PC-3 (cell line): Measurements from ENCODE around the gene AKAP7. TPM values are rescaled to one million over a fixed set of nuclear protein-coding genes. Genes with fewer than 3 reads are reported as not detected.

Experiments used
- ATAC-seq: fragments of 200-7000 bp; cut with Tn5 transposase; 2 replicates; pipeline ENCODE4 v1.9.1; 2020; ENCODE audit warnings: mild to moderate bottlenecking, moderate library complexity
- BruUV-seq: library from RNA; stranded (reverse); fragments of 400-500 nt; replicated peaks from 2 replicates; lab custom pipeline; 2021; lab: Mats Ljungman, UMichigan
- CTCF ChIA-PET: fragments of 300-600 bp; sonication (Branson Sonifier 250); formaldehyde crosslinking; loops from one replicate; lab custom pipeline; 2022; ENCODE audit warnings: antibody characterized with exemption; lab: Charles Lee
- POLR2A ChIA-PET: fragments of 300-600 bp; sonication (Branson Sonifier 250); formaldehyde crosslinking; loops from one replicate; lab custom pipeline; 2022; ENCODE audit warnings: antibody characterized with exemption; ENCODE audit not compliant: unreplicated experiment; lab: Charles Lee
- DNase-seq: peaks from one replicate; pipeline ENCODE4 v3.0.0-alpha.2; 2015
- H2AFZ ChIP-seq: fragments of 300-600 bp; sonication (generic); 2 replicates; pipeline ENCODE4 v1.6.0; 2016; ENCODE audit warnings: antibody characterized with exemption, low read length
- H3F3A ChIP-seq: fragments of 300-600 bp; sonication (generic); one replicate; pipeline ENCODE4 v1.6.0; 2017; ENCODE audit warnings: antibody characterized with exemption, low read length, control low read depth, mild to moderate bottlenecking; ENCODE audit not compliant: unreplicated experiment
- H3K27ac ChIP-seq: fragments of 300-600 bp; sonication (generic); 2 replicates; pipeline ENCODE4 v1.5.1; 2016; ENCODE audit warnings: mild to moderate bottlenecking, low read length
- H3K27me3 ChIP-seq: fragments of 300-600 bp; sonication (generic); 2 replicates; pipeline ENCODE4 v1.6.1; 2016; ENCODE audit warnings: low read length, mixed read lengths
- H3K36me3 ChIP-seq: fragments of 300-600 bp; sonication (generic); 2 replicates; pipeline ENCODE4 v1.6.1; 2016; ENCODE audit warnings: low read depth, mixed run types, low read length, mixed read lengths
- H3K4me1 ChIP-seq: fragments of 300-600 bp; sonication (generic); 2 replicates; pipeline ENCODE4 v1.5.1; 2016; ENCODE audit warnings: low read length; ENCODE audit not compliant: insufficient read depth
- H3K4me2 ChIP-seq: fragments of 300-600 bp; sonication (generic); 2 replicates; pipeline ENCODE4 v1.6.0; 2016; ENCODE audit warnings: low read length
- H3K4me3 ChIP-seq: fragments of 300-600 bp; sonication (generic); 2 replicates; pipeline ENCODE4 v1.5.1; 2016; ENCODE audit warnings: mild to moderate bottlenecking, low read length, mixed read lengths
- H3K79me2 ChIP-seq: fragments of 300-600 bp; sonication (generic); 2 replicates; pipeline ENCODE4 v1.6.1; 2017; ENCODE audit warnings: low read length, mixed read lengths
- H3K9ac ChIP-seq: fragments of 300-600 bp; sonication (generic); 2 replicates; pipeline ENCODE4 v1.6.0; 2016; ENCODE audit warnings: mild to moderate bottlenecking, low read length
- H3K9me2 ChIP-seq: fragments of 300-600 bp; sonication (generic); replicated peaks from 2 replicates; pipeline ENCODE4 v1.6.1; 2016; ENCODE audit warnings: mixed run types, low read length, mixed read lengths
- H3K9me3 ChIP-seq: fragments of 300-600 bp; sonication (generic); 2 replicates; pipeline ENCODE4 v1.6.1; 2016; ENCODE audit warnings: low read length, mixed read lengths
- H4K20me1 ChIP-seq: fragments of 300-600 bp; sonication (generic); 2 replicates; pipeline ENCODE4 v1.6.1; 2016; ENCODE audit warnings: low read length, mixed read lengths
- EZH2 ChIP-seq: fragments of 300-600 bp; sonication (generic); IDR thresholded peaks from one replicate; pipeline ENCODE4 v1.6.1; 2017; ENCODE audit warnings: antibody characterized with exemption, mild to moderate bottlenecking, low read length; ENCODE audit not compliant: unreplicated experiment
- EZH2phosphoT487 ChIP-seq: fragments of 300-600 bp; sonication (generic); IDR thresholded peaks from 2 replicates; pipeline ENCODE4 v1.6.1; 2018; ENCODE audit warnings: mild to moderate bottlenecking, antibody characterized with exemption, low read length, borderline replicate concordance
- intact Hi-C: fragments of 100-400 bp; cut with micrococcal nuclease; formaldehyde crosslinking; loops from 2 replicates; pipeline ENCODE4 v1.9.0; 2023
- total RNA-seq: library from RNA; depleted of rRNA; stranded (reverse); fragments of >200 nt; gene quantifications from 2 replicates; pipeline ENCODE4 v1.2.3, GENCODE V29; 2014
- TF ChIP-seq, protein P1 (sequence below): fragments of 300-600 bp; sonication (generic); conservative IDR thresholded peaks from 2 replicates; pipeline ENCODE4 v1.5.1; 2017; ENCODE audit warnings: antibody characterized with exemption, low read depth, mild to moderate bottlenecking, low read length

The AKAP7 gene
- total RNA-seq, 1 experiment from 2014 or later: 3.6 TPM

DNA sequence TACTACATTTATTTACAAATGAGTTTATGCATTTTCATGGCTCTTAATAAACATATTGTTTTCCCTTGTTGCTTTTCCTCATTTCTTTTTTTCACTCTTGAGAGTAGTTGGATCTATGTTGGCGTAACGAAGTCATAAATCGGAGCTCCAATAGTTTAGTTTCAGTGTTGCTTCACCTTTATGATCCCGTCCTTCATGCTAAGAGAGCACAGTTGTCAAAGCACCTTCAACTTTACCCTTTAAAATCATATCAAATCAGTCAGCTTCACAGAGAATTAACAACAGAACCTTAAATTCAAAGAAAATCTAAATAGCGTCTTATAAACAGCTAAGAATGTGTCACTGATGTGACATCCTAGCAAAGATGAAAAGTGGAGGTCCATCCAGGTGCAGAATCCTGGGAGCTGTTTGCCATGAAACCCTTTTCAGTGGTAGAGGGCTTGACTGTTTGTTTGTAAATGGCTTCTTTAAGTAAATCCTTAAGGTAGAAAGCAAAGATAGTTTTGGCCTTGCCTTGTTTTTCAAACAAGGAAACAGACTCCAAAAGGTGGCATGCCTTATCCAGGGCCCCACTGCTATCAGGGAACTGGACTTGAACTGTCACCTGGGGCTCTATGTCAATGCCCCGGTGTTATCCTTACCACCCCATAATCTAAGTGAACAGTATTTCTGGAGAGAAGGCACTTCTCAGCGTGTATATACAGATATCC lies 148.4 kb downstream of the AKAP7 start:
- H4K20me1 ChIP-seq: no peaks in the 10 kb centered on the region
- no peak for DNase-seq
- no peak overlapping the region for H3K4me2 ChIP-seq
- H2AFZ ChIP-seq: no peak overlapping the region
- H3K27ac ChIP-seq: no peak overlapping the region
- CTCF ChIA-PET: no interaction called here
- no peaks in the 10 kb centered on the region for H3K79me2 ChIP-seq
- no peak overlapping the region for H3K9ac ChIP-seq
- no peaks in the 10 kb centered on the region for H3K9me3 ChIP-seq
- no peaks in the 10 kb centered on the region for H3K9me2 ChIP-seq
- POLR2A ChIA-PET: no interaction called here
- H3F3A ChIP-seq: no peaks in the 10 kb centered on the region
- H3K4me1 ChIP-seq: no peaks in the 10 kb centered on the region
- intact Hi-C loops: no loop called here
- no peak overlapping the region for H3K4me3 ChIP-seq
- no peak for TF ChIP-seq EZH2
- no TSS peak for BruUV-seq
- H3K36me3 ChIP-seq: no peaks in the 10 kb centered on the region
- no peak for ATAC-seq
- H3K27me3 ChIP-seq: no peaks in the 10 kb centered on the region

DNA sequence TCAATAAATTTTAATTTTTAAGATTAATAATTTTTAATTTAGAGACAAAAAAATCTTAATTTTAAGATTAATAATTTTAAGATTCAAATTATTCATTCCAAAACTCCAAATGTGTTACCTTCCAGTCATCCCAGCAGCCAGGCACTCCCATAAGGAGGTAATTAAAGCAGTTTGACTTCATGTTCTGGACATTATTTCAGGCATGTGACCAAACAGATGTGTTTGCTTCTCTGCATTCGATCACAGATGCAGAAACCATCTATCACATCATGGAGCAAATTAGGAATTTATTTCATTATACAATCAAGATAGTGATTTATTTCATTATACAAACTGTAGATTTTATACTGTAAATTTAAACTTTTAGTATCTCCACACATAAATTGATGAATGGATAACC lies 150.3 kb downstream of the AKAP7 start:
- BruUV-seq: no TSS peak
- no peak for TF ChIP-seq EZH2phosphoT487
- TF ChIP-seq, protein P1, sequence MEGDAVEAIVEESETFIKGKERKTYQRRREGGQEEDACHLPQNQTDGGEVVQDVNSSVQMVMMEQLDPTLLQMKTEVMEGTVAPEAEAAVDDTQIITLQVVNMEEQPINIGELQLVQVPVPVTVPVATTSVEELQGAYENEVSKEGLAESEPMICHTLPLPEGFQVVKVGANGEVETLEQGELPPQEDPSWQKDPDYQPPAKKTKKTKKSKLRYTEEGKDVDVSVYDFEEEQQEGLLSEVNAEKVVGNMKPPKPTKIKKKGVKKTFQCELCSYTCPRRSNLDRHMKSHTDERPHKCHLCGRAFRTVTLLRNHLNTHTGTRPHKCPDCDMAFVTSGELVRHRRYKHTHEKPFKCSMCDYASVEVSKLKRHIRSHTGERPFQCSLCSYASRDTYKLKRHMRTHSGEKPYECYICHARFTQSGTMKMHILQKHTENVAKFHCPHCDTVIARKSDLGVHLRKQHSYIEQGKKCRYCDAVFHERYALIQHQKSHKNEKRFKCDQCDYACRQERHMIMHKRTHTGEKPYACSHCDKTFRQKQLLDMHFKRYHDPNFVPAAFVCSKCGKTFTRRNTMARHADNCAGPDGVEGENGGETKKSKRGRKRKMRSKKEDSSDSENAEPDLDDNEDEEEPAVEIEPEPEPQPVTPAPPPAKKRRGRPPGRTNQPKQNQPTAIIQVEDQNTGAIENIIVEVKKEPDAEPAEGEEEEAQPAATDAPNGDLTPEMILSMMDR: no peak
- TF ChIP-seq EZH2: no peak

DNA sequence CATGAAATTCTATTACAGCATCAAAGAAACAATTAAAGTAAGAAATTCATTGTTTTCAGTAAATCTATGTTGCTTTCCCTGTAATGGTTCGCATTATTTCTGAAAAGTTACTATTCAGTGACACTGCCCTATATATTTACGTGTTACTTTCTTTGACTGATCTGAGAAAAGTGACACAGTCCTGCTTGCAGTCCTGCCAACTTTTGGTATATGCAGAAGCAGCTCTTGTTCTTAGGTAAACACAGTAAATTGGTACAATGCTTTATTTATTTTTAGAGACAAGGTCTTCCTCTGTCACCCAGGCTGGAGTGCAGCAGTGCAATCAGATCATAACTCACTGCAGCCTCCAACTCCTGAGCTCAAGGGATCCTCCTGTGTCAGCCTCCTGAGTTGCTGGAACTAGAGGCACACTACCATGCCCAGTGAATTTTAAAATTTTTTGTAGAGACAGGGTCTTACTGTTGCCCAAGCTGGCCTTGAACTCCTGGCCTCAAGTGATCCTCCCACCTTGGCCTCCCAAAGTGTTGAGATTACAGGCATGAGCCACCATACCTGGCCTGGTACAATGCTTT lies 151.3 kb downstream of the AKAP7 start:
- H3K4me2 ChIP-seq: no peak overlapping the region
- BruUV-seq: no TSS peak
- no peak for TF ChIP-seq EZH2phosphoT487
- TF ChIP-seq, protein P1: no peak
- no peak for TF ChIP-seq EZH2
- POLR2A ChIA-PET: no interaction called here
- no peak for DNase-seq
- H3K9ac ChIP-seq: no peak overlapping the region
- no peaks in the 10 kb centered on the region for H4K20me1 ChIP-seq
- intact Hi-C loops: no loop called here
- CTCF ChIA-PET: interaction anchor here (0.6 kb wide), 1 partner anchor 110 kb away, joined by 5 read pairs; no protein-coding TSS in a partner anchor
- no peaks in the 10 kb centered on the region for H3K36me3 ChIP-seq
- no peaks in the 10 kb centered on the region for H3K9me2 ChIP-seq
- H3K79me2 ChIP-seq: no peaks in the 10 kb centered on the region
- no peak overlapping the region for H2AFZ ChIP-seq
- no peaks in the 10 kb centered on the region for H3K4me1 ChIP-seq
- H3K4me3 ChIP-seq: no peak overlapping the region
- H3K9me3 ChIP-seq: no peaks in the 10 kb centered on the region
- no peaks in the 10 kb centered on the region for H3F3A ChIP-seq
- no peak for ATAC-seq
- H3K27me3 ChIP-seq: no peaks in the 10 kb centered on the region
- H3K27ac ChIP-seq: no peak overlapping the region

More for the DNA sequence above, 150.3 kb downstream of the AKAP7 start:
- Histone ChIP-seq H3K9me3 (no peaks in the 10 kb centered on the region), H3K9ac (no peak overlapping the region), H3K79me2 (no peaks in the 10 kb centered on the region), H3K4me2 (no peak overlapping the region), H3F3A (no peaks in the 10 kb centered on the region), H4K20me1 (no peaks in the 10 kb centered on the region), H3K27ac (no peak overlapping the region), H2AFZ (no peak overlapping the region), H3K9me2 (no peaks in the 10 kb centered on the region), H3K36me3 (no peaks in the 10 kb centered on the region), H3K27me3 (no peaks in the 10 kb centered on the region), H3K4me3 (no peak overlapping the region), H3K4me1 (no peaks in the 10 kb centered on the region)
- DNase-seq (no peak), ATAC-seq (no peak)
- ChIA-PET CTCF (no interaction called here), POLR2A (no interaction called here)
- intact Hi-C loops: no loop called here
